ENCODE data around the gene DDX17.

DNA sequence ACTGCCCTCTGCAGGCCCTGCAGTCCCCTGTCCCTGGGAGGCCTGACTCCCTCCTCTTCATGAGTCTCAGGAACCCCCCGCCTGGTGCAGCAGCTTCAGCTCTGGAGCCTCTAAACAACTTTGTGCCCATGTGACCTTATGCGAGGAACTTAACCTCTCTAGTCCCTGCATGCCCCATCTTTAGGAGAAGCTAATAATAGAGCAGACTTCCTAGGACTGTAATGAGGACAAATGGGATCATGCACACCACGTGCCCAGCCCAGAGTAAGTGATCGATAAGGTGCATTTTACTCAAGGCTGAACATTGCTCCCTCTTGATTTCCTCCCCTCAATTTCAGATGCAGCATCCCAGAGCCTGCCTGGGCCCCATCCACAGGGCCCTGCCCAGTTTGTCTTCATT is 70.1 kb downstream of the DDX17 start:
- TF ChIP-seq CTCF (IDR thresholded peaks at IDR 0.05; ENCODE audit: low read length): no peak
- no peak for TF ChIP-seq EZH2phosphoT487 (IDR thresholded peaks at IDR 0.05; ENCODE audit: low read length)
